Prostate gland (tissue), 2 donors: Measurements from ENCODE around the gene IYD.

Experiments used
- CTCF ChIP-seq, 4 experiments: fragments of 200-600 bp in 2 of 4; fragments of 450-650 bp in 2 of 4; sonication (generic) in 2 of 4; IDR thresholded peaks; 1 replicate in 3 of 4; 2 replicates in 1 of 4; pipeline ENCODE4 v1.5.1; 2016 to 2019; ENCODE audit warnings: antibody characterized with exemption in 4 of 4, mild to moderate bottlenecking in 2 of 4, moderate library complexity in 2 of 4
- POLR2A ChIP-seq: fragments of 450-650 bp; IDR thresholded peaks from one replicate; pipeline ENCODE4 v1.6.1; 2016; ENCODE audit warnings: antibody characterized with exemption, mild to moderate bottlenecking

- TF ChIP-seq CTCF (IDR thresholded peaks at IDR 0.05), result no peak
- TF ChIP-seq POLR2A, result no peak
These were observed 37.5 kb upstream of the IYD start for GRCh38 chr6:150331344-150331743.
